SIG-M5 (cell line): ENCODE data around the gene NETO1.

ENCODE experiments used
- DNase-seq: peaks from one replicate; lab custom pipeline; 2025; lab: John Stamatoyannopoulos, UW

Gene NETO1

GRCh38 chr18:72727776-72728175, 140.0 kb downstream of the NETO1 start:
- DNase-seq = no peak

GRCh38 chr18:72727038-72727655, 140.6 kb downstream of the NETO1 start:
- DNase-seq = no peak

GRCh38 chr18:72726201-72726600, 141.6 kb downstream of the NETO1 start:
- no peak for DNase-seq

GRCh38 chr18:72721330-72721729, 146.5 kb downstream of the NETO1 start:
- DNase-seq = no peak

GRCh38 chr18:72720116-72720515, 147.7 kb downstream of the NETO1 start:
- DNase-seq = no peak

- DNase-seq = no peak
Measured at GRCh38 chr18:72704202-72704601, 163.6 kb downstream of the NETO1 start.

DNA sequence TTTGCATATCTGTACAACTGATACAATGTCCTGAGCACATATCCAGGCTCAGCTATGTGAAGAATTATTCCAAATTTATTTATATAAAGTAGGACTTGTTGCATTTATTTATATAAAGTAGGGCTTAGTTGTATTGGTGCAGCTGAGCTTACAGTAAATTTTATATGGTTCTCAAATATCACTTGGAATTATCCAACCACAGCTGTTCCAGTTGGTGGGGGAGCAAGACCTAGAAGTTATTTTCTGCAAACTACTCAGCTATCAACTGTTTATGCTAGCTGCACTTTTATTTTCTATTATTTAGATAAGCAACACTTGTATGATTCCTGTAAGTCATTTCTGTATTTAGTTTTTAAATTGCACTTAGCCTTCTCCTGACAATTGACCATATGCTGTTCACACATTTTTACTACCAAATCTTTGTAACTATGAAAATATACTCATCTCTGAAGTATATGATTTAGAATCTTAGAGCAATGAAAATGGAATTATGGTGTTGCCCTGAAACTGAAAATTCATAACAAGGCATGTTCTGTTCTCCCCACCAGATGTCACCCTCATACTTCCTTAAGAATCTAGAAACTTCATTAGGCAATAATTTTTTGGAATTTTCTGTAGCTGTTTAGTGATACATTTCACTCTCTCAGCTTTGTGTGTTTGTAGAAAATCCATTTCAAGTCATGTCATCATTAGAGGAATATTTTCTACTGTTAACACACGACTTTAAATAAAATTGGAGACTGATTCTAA, 166.7 kb downstream of the NETO1 start:
- DNase-seq = no peak

DNA sequence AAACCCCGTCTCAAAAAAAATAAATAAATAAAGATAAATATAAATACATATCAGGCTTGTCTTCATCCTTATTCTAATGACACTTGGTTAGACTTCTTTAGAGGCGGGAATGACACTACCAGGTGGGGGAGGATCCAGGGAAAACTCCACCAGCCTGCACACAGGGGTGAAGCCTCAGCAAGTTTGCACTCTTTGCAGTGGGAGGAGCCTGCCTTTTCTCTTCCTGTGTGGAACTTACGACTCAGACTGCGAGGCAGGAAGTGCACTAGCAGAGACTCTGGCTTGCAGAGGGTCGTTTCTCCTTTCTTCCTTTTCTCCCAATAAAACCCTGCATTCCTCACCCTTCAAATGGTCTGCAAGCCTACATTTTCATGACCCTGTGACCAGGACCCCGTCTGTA, 170.1 kb downstream of the NETO1 start:
- DNase-seq = no peak

- no peak for DNase-seq
Measured at GRCh38 chr18:72692595-72692994, 175.2 kb downstream of the NETO1 start.
